Activated naive CD8-positive, alpha-beta T cell treated with anti-CD3 and anti-CD28 coated beads, Interleukin-2, amount 50 U/mL, for 24 hours (primary cell): ENCODE measurements around the gene GNAT1.

Source experiments
- ATAC-seq: fragments of 150-1000 bp; cut with Tn5 transposase; one replicate; pipeline ENCODE4 v1.10.0; 2021
- DNase-seq: peaks from one replicate; pipeline ENCODE4 v3.0.0; 2021
- H3K27ac Mint-ChIP-seq: one replicate; pipeline ENCODE4 v1.8.0; 2021; ENCODE audit warnings: mild to moderate bottlenecking, mixed read lengths
- H3K27me3 Mint-ChIP-seq: one replicate; pipeline ENCODE4 v1.8.0; 2021; ENCODE audit warnings: mixed read lengths
- H3K36me3 Mint-ChIP-seq: one replicate; pipeline ENCODE4 v1.8.0; 2021; ENCODE audit warnings: low read depth, mixed read lengths
- H3K4me1 Mint-ChIP-seq: one replicate; pipeline ENCODE4 v1.8.0; 2021; ENCODE audit warnings: mixed read lengths
- H3K4me3 Mint-ChIP-seq: one replicate; pipeline ENCODE4 v1.8.0; 2021; ENCODE audit warnings: mild to moderate bottlenecking, moderate library complexity, mixed read lengths
- H3K9me3 Mint-ChIP-seq: one replicate; pipeline ENCODE4 v1.8.0; 2021; ENCODE audit warnings: mixed read lengths

GNAT1 gene

DNA sequence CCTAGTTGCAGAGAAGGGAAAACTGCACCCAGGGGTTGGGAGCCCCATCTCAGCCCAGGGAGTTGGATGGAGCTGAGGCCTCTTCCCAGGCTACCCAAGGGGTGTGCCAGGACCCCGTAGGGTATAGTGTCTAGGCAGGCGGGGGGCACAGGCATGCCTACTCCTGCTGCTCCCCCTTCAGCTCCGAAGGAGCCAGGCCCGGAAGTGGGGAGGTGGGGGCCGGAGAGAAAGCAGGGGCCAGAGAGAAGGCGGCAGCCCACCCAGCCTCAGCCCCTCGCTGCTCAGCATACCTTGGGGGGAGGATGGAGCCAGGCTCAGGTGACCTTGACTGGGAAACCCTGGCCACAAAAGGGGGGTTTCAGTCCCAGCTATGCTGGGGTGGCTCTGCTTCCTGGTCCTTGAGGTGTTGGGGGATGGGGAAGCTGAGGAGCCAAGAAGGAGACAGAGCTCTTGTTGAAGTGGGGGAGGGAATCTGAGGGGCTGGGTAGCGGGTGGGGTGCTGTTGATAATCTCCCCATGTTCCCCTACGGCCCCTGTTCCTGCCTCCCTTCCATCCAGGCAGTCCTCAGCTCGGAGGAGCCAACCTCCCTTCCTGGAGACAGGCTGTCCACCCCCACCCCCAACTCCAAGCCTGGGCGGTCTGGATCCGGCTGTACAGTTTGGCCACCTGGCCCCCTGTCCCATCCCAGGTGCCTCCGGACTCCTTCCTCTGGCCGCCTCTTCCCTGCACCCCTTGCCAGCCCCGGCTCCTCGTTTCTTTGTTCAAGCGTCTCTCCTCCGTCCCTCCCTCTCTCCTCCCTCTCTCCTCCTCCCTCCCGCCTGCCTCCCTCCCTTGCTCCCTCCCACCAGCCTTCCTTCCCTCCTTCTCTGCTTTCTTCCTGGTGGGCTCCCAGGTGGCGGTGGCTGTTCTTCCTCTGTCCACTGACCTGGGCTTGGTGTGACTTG is 34.6 kb upstream of the GNAT1 start:
- Mint-ChIP-seq H3K4me1 (peaks cover 10% of the 10 kb centered on the region), H3K36me3 (no peaks in the 10 kb centered on the region), H3K27me3 (peaks cover 35% of the 10 kb centered on the region), H3K27ac (no peak overlapping the region), H3K4me3 (no peak overlapping the region), H3K9me3 (no peaks in the 10 kb centered on the region)
- ATAC-seq (no peak), DNase-seq (no peak)

DNA sequence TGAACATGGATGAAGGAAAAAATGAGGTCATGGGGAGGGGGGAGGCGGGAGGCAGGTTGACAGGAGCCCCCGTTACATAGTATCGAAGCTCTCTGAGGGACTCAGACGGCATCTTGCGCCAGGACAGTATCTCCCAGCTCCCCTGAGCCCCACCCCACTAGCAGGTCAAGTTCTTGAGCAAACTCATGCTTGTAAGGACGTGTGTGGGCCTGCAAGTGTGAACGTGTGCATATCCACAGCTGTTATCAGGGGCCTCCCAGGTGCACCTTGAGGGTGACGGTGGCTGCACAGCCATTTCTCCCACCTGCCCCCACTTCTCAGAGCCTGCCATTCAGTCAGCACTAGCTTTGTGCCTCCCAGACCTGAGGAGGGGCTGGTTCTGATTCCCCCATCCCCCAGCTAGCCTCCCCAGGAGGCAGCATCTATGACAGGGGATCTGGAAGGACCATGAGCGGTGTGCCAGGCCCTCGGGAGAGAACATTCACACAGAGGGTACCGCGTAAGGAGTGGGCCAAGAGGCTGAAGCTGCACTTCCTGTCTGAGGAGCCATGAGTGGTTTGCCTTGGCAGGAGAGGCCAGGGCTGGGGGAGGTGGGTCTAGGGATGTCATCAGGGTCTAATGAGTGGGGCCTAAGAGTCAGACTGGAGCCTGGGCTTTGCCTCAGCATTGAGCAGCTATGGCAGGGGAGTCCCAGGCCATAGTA is 33.4 kb upstream of the GNAT1 start:
- H3K4me3 Mint-ChIP-seq = no peak overlapping the region
- DNase-seq (no peak), ATAC-seq (no peak)
- peaks cover 10% of the 10 kb centered on the region for H3K4me1 Mint-ChIP-seq
- H3K36me3 Mint-ChIP-seq = no peaks in the 10 kb centered on the region
- no peak overlapping the region for H3K27ac Mint-ChIP-seq
- peaks cover 34% of the 10 kb centered on the region for H3K27me3 Mint-ChIP-seq
- no peaks in the 10 kb centered on the region for H3K9me3 Mint-ChIP-seq

DNA sequence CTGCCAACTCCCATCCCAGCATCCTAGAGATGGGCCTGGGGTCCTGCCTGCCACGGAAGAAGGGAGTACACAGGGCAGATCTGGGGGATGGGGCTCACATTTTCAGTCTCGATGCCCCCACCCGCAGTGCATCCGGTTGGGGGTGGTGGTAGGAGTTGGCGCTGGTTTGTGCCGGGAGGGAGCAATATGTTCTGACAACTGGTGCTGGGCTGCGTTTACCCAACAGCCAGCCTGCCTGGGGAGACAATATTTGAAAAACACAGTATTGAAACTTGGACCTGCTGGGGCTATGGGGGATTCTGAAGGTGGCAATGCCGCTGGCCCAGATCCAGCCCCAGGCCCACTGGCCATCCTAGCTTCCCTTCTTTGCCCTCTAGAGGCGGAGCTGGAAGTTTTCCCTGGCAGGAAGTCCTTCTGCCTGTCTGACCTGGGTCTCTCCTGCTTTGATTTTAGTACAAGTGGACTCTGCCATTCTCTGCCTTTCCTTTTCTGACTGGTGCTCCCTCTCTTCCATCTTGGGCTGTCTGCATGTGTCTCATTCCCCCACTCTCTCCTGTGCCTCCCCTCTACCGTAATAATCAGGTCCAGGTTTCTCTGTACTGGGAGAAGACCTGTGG is 32.8 kb upstream of the GNAT1 start:
- Mint-ChIP-seq H3K4me1 (peaks cover 10% of the 10 kb centered on the region), H3K4me3 (no peak overlapping the region), H3K36me3 (no peaks in the 10 kb centered on the region), H3K27ac (no peak overlapping the region), H3K27me3 (peaks cover 28% of the 10 kb centered on the region), H3K9me3 (no peaks in the 10 kb centered on the region)
- DNase-seq = no peak
- no peak for ATAC-seq

DNA sequence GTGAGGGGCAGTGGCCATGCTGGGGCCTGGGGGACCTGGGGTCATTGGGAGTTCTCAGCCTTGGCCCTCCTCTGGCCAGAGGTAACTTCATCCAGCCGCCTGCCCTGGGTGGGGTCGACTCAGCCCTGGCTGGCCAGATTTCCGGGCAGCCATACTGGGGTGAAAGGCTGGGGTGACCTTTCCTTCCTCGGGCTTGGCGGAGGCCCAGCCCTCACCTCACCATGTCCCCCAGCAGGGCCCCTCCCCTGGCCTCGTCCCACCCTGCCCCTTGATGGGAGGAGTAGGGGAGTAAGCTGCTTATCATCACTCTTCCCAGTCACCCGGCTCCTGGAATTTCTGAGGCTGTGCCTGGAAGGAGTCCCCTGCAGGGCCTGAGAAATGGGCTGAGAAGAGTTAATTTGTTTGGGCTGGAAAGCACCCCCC is 30.8 kb upstream of the GNAT1 start:
- peaks cover 7% of the 10 kb centered on the region for H3K4me1 Mint-ChIP-seq
- no peaks in the 10 kb centered on the region for H3K9me3 Mint-ChIP-seq
- ATAC-seq = no peak
- H3K4me3 Mint-ChIP-seq = no peak overlapping the region
- no peaks in the 10 kb centered on the region for H3K36me3 Mint-ChIP-seq
- no peak for DNase-seq
- no peak overlapping the region for H3K27ac Mint-ChIP-seq
- H3K27me3 Mint-ChIP-seq = peaks cover 20% of the 10 kb centered on the region

DNA sequence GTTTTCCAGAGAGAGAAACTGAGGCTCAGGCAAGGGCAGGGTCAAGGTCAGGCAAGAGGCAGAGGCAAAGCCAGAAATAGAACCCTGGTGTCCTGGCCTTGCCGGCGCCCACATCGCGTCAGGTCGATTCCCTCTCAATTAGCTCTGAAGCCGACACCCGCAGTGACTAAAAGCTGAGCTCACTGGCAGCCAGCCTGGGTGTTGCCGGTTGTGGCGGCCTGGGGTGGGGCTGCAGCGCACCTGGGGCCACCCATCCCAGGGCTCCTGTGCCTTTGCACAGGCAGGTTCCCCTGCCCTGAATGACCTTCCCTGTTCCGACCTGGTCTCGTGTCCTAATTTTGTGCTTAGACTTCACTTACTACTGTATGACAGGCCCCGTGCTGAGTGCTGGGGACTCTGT is 30.1 kb upstream of the GNAT1 start:
- ATAC-seq = no peak
- Mint-ChIP-seq H3K27ac (no peak overlapping the region), H3K36me3 (no peaks in the 10 kb centered on the region), H3K4me1 (no peaks in the 10 kb centered on the region), H3K4me3 (no peak overlapping the region), H3K27me3 (peaks cover 13% of the 10 kb centered on the region), H3K9me3 (no peaks in the 10 kb centered on the region)
- DNase-seq = no peak

DNA sequence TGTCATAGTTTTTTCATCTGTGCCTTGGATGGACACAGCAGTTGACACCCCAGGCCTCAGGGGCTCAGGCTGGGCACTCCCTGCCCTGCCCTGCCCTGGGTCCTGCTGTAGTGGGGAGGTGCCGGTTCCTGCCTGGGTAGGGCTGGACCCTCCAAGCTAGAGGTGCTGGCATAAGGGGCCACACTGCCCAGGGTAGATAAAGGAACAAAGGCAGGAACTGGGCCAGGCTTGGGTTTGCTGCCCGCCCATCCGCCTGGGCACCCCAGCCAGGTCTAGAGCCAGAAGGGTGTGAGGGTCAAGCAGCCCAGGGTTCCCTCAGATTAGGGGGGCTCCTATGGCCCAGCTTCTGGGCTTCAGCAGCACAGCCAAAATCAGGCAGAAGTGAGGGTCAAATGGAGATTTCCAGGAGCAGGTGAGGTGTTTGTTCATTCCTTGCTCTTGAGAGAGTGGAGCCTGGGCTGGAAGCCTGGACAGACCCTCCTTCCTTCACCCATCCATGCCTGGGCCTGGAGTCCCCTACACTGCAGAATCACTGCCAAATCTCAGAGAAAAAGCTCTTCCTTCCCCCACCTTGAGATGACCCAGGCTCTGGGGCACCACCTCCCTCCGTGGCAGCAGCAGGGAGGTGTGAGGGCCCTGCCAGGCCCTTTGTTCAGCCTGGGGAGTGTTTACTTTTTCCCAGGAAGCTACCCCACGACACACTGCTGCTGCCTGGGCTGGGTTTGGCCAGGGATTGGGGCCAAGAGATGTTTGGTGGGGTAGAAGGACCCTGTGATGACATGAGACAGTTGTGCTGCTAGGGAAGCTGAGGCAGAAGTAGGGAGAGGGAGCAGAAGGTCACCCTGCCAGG is 29.2 kb upstream of the GNAT1 start:
- Mint-ChIP-seq H3K36me3 (no peaks in the 10 kb centered on the region), H3K4me1 (no peaks in the 10 kb centered on the region), H3K9me3 (no peaks in the 10 kb centered on the region), H3K27ac (no peak overlapping the region), H3K27me3 (peaks cover 5% of the 10 kb centered on the region), H3K4me3 (no peak overlapping the region)
- DNase-seq (no peak), ATAC-seq (no peak)

DNA sequence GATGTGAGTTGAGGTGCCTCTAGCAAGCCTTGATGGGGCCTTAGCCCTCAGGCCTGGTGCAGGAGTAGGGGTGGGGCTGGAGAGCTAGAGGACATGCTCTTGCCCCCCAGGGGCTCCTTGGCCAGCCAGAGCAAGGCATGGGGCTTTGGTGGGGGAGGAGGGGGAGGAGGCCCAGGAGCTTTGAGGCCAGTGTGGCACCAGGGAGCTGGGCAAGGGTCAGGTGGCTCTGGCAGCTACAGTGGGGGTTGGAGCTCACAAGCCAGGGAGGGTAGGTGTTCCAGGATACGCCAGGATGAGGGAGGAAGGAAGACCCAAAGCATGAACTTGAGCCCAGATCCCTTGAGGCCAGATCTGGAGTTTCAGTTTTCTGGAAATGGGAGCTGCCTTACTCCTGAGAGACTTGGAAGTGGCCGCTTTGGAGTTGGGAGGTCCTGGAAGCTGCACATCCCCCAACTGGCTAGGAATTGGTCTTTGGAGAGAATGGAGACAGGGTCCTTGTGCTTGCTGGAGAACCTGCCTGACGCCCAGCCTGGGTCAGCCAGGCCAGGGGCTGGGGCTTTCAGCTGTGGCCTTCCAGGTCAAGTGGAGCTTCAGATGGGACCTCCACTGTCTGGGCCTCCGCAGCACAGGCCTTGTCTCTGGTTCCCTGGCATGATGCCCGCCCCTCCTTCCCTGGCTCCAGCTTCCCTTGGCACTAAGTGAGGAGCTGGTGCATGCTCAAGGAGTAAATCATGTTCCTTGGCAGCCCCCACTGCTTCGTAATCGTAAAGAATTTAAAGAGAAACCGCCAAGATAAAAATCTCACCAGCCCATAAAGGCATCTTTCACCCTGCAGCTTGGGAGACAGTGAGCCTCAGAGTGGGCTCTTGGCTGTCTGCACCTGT is 27.6 kb upstream of the GNAT1 start:
- Mint-ChIP-seq H3K4me1 (no peaks in the 10 kb centered on the region), H3K4me3 (no peak overlapping the region), H3K9me3 (no peaks in the 10 kb centered on the region), H3K27ac (no peak overlapping the region), H3K36me3 (no peaks in the 10 kb centered on the region), H3K27me3 (no peaks in the 10 kb centered on the region)
- DNase-seq = no peak
- ATAC-seq = no peak

DNA sequence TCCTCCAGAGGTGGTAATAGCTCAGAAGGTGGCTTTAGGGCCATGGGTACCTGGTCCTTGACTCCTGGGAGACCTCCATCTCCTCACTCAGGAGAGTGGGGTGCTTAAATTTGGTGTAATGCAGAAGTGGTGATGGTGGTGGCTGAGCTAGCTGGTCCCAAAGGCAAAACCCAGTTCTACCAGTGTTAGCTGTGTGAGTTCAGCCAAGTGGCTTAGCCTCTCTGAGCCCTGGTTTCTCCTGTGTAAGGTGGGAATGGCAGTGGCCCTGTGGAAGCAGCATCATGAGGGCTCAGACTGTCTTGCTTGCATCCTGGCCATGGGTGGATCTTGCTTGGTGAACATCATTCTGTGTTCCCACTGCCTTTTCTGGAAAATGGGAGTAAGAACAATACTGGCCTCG is 26.9 kb upstream of the GNAT1 start:
- Mint-ChIP-seq H3K4me3 (no peak overlapping the region), H3K4me1 (no peaks in the 10 kb centered on the region), H3K9me3 (no peaks in the 10 kb centered on the region), H3K36me3 (no peaks in the 10 kb centered on the region), H3K27me3 (no peaks in the 10 kb centered on the region), H3K27ac (no peak overlapping the region)
- no peak for ATAC-seq
- DNase-seq = no peak

DNA sequence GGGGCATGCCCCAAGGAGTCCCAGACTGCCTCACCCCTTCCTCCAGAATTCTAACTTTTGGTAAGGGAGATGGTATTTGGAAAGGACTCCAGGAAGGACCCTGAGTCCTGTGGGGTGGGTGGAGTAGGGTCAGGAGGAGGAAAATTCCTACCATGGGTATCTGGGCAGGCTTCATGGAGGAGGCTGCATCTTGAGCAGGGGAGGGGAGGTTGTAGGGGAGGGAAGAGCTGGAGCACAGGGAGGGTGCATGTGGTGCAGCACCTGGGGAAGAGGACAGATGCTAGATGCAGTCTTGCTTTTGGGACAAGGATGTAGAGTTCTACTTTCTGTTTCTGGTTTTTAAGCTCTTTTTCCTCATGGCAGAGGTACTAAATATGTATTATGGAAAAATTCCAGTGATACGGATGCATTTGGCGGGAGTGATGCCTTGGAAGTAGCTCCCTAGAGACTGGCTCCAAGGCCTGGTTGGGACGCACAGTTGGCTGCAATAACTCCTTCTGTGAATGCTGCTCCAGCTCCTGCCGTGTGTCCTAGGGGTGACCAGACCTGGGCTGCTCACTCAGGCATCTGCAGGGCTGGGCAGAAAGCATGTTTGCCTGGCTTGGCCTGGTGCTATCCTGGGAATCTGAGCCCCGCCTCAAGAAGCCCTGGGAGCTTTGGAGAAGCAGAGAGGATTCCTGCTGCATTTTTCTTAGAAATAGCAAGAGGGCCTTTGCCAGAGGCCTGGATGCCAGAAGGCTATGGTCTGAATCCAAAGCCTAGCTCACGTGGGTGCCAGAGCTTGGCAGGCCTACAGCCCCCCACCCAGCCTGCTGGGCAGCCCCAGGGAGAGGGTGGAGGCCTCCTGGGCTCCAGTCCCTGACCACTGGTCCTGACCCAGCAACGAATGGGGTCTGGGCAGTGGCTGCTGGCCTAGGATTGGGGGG is 26.2 kb upstream of the GNAT1 start:
- ATAC-seq = no peak
- no peaks in the 10 kb centered on the region for H3K9me3 Mint-ChIP-seq
- no peak for DNase-seq
- H3K36me3 Mint-ChIP-seq = no peaks in the 10 kb centered on the region
- no peak overlapping the region for H3K27ac Mint-ChIP-seq
- H3K27me3 Mint-ChIP-seq = no peaks in the 10 kb centered on the region
- H3K4me1 Mint-ChIP-seq = no peaks in the 10 kb centered on the region
- H3K4me3 Mint-ChIP-seq = no peak overlapping the region

DNA sequence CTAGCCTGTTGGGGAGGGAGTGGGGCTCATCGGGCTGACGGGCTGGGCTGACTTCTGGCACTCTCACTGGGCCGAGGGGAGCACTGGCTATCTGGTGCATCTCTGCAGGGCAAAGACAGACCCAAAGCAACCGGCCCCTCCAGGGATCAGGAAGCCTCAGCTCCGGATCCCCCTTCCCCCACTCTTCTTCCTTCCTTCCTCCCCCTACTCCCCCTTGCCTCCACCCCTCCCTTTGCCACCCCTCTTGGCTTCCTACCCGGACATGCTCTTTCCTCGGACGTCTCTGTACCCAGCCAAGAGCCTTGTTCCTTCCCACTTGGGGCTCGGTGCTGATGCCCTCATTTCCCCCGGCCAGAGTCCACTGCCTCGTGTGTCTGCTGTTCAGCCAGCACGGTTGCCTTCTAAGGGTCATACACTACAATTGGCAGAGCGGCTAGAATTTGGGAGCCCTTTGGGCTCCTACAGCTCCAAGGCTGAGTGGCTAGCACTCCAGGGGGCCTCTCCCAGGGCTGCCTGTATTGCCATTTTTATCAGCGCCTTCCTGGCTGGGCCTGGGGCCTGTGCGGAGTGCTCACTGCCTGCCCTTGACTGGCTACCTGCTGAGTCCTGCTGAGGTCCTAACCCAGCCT is 25.4 kb upstream of the GNAT1 start:
- DNase-seq = no peak
- ATAC-seq = no peak
- Mint-ChIP-seq H3K36me3 (no peaks in the 10 kb centered on the region), H3K9me3 (no peaks in the 10 kb centered on the region), H3K4me1 (no peaks in the 10 kb centered on the region), H3K4me3 (no peak overlapping the region), H3K27me3 (no peaks in the 10 kb centered on the region), H3K27ac (no peak overlapping the region)

DNA sequence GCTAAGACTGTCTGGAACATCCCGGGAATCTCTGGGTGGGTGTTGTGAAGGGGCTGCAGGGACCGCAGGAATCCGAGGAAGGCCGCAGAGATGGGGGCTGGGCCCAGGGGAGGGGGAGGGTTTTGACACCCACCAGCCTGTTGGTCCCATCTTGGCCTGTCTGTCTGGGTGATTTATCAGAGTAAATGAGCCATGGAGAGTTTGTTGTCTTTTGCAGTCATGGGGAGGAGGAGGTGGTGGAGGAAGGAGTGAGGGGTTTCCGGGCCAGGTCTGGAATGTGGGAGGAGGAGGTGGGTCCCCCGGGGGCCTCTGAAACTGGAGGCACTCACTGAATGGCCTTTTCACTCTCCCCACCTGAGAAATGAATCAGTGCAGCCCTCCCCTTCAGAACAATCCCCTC is 24.8 kb upstream of the GNAT1 start:
- no peaks in the 10 kb centered on the region for H3K36me3 Mint-ChIP-seq
- H3K4me1 Mint-ChIP-seq = no peaks in the 10 kb centered on the region
- H3K4me3 Mint-ChIP-seq = no peak overlapping the region
- DNase-seq = no peak
- H3K9me3 Mint-ChIP-seq = no peaks in the 10 kb centered on the region
- no peak for ATAC-seq
- no peak overlapping the region for H3K27ac Mint-ChIP-seq
- H3K27me3 Mint-ChIP-seq = no peaks in the 10 kb centered on the region

DNA sequence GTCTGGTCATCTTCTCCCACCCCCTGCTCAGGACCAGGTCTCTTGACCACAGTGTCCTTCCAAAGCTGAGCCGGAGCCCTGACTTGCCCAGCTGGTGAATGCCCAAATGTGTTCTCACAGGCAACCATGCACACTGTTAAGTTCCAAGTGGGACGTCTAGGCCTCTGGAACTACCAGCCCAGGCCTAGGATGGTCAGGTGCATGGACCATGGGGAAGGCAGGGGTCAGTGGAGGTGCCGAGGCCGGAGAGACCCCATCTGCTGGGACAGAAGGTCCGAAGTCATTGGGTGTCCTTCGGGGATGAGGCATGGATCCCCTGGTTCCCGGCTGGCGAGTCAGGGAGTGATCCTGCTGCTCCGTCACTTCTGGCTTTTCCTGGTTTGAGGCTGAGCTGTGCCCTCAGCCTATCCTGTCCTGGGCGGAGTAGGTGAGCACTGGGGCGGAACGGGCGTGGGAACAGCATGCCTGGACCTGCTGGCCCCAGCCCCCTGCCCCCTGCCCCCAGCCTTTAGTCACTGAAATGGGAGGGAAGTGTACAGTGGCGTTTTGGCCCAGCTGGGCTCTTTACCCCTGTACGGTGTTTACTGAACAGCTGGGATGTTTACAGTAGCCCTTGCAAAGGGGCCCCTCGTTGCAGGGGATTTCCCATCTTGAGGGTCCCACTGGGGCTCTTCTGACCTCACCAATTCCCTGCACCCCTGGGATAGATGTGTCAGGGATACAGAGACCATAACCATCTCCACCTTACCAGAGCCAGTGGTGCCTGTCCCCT is 24.2 kb upstream of the GNAT1 start:
- H3K27ac Mint-ChIP-seq = no peak overlapping the region
- H3K4me1 Mint-ChIP-seq = no peaks in the 10 kb centered on the region
- no peaks in the 10 kb centered on the region for H3K9me3 Mint-ChIP-seq
- no peaks in the 10 kb centered on the region for H3K27me3 Mint-ChIP-seq
- H3K36me3 Mint-ChIP-seq = no peaks in the 10 kb centered on the region
- no peak overlapping the region for H3K4me3 Mint-ChIP-seq
- DNase-seq = no peak
- ATAC-seq = no peak
